Cardiac fibroblast (primary cell): ENCODE results near the gene HAO2.

Experiments
- DNase-seq, 2 donors: peaks; one replicate each; pipeline versions ENCODE4 v3.0.0 to v3.0.0-alpha.2; 2010; ENCODE audit warnings: low read depth in 2 of 2
- H3K4me3 ChIP-seq, 2 donors: replicated peaks in 1 of 2; 1 replicate in 1 of 2; 2 replicates in 1 of 2; pipeline ENCODE4 v1.5.1; 2011; ENCODE audit warnings: low read depth in 2 of 2, low read length in 2 of 2, mild to moderate bottlenecking in 2 of 2, moderate library complexity in 1 of 2
- CTCF ChIP-seq: IDR thresholded peaks from one replicate; pipeline ENCODE4 v1.5.1; 2011; ENCODE audit warnings: low read depth, mild to moderate bottlenecking, low read length, inconsistent platforms

HAO2 gene

GRCh38 chr1:119438761-119439160, 70.2 kb downstream of the HAO2 start:
- no peak for TF ChIP-seq CTCF
- H3K4me3 ChIP-seq = no peak overlapping the region
- no peak for DNase-seq

DNA sequence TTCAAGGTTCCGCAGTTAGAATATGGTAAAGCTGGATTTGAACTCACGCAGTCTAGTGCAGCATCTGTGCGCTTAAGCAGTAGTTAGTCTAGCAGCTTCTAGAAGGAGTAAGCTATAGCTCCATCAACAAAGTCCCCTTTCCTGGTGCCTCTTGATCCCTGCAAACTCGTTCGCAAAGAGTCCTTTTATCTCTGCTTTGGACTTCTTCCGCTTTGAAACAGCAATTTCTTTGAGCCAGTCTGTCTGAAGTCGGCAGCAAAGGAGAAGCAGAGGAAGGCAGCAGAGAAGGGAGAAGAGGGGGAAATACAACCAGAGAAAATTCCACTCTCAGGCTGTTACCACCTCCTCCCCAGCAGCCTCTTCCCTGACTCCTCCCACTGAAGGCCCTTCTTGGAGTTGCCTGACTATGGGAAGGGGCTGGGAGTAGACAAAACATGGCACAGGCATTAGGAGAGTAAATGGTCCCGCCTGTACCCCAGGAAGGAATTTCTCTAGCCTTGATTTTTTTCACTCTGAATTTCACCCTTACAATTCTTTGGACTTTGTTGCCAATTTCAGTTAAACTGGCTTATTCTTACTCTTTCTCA, 72.2 kb downstream of the HAO2 start:
- H3K4me3 ChIP-seq = no peak overlapping the region
- DNase-seq = no peak
- no peak for TF ChIP-seq CTCF

DNA sequence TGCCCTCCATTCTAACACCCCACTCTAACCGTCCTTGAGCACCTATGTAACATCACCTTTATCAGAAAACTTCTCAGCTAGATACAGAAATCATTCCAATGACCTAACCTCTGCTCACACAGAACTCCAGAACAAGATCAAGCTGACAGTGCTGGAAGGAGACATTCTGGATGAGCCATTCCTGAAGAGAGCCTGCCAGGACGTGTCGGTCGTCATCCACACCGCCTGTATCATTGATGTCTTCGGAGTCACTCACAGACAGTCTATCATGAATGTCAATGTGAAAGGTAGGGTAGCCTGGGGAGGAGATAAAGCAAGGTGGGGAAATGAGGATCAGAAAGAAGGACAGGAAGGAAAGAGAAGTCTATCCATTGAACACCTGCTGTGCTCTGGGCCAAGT, 74.2 kb downstream of the HAO2 start:
- DNase-seq = no peak
- H3K4me3 ChIP-seq = no peak overlapping the region
- no peak for TF ChIP-seq CTCF
